ENCODE data around the gene AIP.

DNA sequence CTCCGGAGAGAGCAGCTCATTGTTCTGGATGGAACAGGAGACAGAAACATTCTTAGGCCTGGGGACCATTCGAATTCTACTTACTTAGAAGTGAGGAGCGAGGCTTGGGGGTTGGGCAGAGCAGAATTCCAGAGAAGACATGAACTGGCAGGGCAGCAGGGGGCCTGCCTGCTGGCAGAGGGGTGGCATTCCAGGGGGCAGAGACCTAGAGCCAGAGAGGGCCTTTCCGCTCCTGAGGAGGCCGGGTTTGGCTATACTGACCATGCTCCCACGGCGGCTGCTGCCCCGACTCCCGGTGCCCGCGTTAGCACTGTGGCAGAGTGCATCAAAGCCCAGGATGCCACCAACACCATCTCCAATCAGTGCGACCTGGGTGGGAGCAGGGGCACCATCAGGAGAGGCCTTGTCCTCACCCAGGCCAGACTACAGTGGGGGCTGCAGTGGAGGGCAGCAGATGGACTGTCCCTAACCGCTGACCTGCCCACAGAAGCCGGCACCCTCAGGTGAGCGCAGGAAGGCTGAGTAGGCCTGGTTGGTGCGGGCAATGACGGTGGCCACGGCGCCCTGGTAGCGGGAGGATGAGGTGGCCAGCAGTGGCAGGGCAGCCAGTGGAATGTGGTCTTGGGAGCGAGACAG, 14.9 kb downstream of the AIP start:
- no peak for TF ChIP-seq CTCF (IDR thresholded peaks at IDR 0.05; ENCODE audit: low read depth, low read length)
- TF ChIP-seq EZH2phosphoT487 (IDR thresholded peaks at IDR 0.05; ENCODE audit: low read depth) = no peak
